GF-D8 (cell line): Measurements from ENCODE around the gene EIF5AL1.
"Not testable (repeated sequence)": the region's sequence is repeated elsewhere in the genome, so short reads cannot be mapped to it uniquely, and the experiment has no call there.

ENCODE experiments used
- DNase-seq: peaks from one replicate; lab custom pipeline; 2025; lab: John Stamatoyannopoulos, UW

Gene EIF5AL1

DNA sequence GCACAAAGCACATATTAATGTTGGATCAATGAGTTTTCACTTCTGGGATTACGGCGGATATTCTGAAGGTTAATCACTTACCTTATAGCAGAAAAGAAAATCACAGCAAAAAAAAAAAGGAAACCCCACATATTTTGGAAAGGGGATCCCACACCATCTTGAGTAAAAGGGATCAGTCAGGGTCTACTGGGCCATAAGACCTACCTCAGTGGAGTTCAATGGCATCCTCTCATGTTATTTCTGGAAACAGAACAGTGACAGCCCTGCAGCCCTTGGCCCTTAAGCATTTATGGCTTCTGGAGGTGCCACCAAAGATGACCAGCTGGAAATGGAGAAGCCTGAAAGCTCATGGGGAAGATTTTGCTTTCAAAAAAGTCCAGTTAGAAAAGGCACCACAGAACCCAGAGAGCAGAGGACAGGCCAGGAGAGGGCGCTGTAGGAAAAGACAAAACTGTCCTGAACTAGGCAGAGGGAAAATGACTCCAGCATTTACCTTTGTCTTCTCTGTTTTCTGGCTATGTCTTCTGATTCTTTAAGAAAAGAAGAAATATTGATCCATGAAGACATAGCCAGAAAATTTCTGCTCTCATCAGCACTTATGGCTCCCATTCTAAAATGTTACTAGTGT, 2.9 kb upstream of the EIF5AL1 start:
- not testable (repeated sequence) for DNase-seq

- DNase-seq = not testable (repeated sequence)
These were observed 2.3 kb upstream of the EIF5AL1 start for GRCh38 chr10:79509934-79510508.

DNA sequence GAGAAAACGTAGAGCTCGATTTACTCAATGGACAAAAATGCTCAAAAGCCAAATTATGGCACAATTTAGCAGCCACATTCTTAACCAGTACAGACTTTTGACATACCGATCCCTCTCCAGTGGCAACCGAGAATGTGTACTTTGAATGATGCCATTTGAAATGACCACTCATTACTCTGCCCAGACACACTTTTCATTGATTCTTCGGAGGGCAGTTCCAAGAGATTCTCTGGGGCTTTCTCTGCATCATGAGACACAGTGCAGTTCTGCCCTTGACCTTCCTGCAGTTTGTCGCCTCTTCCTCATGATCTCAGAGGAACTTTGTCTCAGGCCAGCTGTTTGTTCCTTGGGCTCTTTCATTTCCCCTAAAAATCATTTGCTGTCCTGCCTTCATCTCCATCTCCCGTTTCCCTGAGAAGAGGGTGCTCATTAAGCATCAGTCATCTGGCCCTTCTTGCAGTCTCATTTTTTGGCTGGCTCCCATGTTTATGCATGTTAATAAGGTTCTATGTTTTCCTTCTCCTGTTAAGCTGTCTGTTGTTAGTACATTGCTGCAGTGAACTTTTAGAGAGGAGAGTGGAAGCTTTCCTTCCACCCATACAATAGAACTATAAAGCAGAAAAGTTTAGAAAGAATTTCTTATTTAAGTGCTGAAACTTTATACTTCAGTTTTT, 4.3 kb downstream of the EIF5AL1 start:
- DNase-seq = not testable (repeated sequence)

DNA sequence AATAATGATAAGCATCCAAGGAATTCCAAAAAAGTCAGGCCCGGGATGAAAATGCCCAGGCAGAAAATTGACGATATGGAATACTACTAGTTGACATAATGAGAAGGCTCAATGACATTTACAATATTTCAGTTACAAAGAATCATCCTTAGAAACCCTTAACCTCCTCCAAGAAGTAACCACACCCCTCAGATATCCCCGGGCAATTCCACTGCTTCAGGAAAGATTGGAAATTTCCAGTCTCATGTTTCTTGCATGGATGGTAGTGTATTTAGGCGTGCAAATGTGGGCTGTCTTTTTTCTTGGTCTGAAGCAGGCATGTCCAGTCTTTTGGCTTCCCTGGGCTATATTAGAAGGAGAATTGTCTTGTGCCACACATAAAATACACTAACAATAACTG, 5.2 kb downstream of the EIF5AL1 start:
- not testable (repeated sequence) for DNase-seq

GRCh38 chr10:79521751-79522150, 9.4 kb downstream of the EIF5AL1 start:
- not testable (repeated sequence) for DNase-seq

DNA sequence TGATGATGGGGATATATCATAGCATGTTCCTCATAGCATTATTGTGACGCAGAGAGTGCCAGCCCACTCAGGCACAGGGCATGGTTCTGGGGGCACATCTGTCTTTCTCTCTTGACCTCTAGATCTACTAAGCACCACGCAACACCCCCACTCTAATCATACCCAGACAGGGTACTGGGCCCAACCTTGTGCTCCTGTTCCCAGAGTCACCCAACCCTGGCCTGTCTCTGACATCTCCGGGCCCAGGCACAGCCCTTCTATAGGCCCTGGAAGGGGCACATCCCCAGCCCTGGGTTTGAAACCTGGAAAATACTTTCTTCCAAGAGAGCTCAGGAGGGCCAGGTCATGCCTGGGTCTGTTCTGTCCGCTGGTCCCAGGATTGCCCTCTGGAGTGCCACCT, 10.1 kb downstream of the EIF5AL1 start:
- not testable (repeated sequence) for DNase-seq

- not testable (repeated sequence) for DNase-seq
These were observed 11.0 kb downstream of the EIF5AL1 start for GRCh38 chr10:79523157-79523853.

DNA sequence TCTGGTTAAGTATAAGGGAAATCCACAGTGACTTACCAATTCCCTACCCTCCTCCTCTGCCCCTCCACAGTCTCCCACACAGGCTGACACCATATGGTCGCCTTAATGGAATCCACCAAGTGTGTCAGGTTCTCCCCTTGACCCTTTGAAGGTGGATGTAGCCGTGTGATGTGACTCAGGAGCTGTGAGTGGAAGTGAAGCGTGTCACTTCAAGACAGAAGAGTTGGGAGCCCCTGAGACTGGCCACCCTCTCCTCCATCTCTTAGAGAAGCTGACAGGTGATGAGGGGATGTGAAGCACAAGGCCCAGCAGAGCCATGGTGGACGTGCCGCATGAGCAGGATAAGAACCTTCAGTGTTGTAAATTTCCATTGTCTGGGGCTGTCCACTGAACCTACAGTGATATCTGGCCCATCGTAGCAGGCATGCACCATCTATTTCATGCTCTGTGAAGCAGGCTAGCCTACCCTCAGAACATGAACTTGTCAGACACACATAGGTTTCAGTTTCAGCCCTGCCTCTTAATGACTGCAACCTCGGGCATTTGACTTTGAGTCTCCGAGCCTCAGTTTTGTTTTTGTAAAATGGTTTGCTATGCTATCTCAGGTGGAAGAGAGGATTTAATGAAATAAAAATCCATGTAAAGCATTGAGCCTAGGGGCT, 12.8 kb downstream of the EIF5AL1 start:
- not testable (repeated sequence) for DNase-seq

DNA sequence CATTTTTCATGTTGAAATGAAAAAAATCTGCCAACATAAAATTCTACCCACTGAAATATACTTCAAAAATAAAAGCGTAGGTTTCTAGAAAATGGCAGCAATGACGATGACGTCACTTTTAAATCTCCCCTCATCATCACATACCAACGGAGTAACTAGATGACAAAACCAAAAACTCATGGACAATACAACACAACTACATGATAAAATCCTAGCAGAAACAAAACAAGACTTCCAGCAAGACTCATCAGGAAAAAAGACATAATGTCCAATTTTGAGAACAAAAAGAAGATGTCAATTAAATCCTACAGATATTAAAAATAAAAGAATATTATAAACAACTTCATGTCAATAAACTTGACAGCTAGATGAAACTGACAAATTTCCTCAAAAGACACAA, 15.9 kb downstream of the EIF5AL1 start:
- not testable (repeated sequence) for DNase-seq

DNA sequence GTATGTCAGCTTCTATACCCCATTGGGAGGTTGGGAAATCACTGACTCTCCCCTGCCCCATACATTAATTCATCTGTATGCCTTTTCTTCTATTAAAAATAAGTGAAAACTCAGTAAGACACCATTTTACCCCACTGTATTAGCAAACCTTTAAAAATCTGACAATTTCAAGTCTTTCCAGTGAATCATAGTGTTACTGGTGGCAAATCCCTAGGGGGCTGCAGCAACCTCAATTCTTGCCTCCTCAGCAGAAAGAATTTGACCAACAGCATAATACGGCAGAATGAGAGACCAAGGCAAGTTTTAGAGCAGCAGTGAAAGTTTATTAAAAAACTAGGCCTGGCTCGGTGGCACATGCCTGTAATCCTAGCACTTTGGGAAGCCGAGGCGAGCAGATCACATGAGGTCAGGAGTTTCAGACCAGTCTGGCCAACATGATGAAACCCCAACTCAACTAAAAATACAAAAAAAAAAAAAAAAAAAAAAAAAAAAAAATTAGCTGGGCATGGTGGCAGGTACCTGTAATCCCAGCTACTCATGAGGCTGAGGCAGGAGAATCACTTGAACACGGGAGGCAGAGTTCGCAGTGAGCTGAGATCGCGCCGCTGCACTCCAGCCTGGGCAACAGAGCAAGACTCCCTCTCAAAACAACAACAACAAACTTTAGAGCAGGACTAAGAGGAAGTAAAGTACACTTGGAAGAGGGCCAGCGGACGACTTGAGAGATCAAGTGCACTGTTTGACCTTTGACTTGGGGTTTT, 21.0 kb downstream of the EIF5AL1 start:
- DNase-seq = not testable (repeated sequence)

DNA sequence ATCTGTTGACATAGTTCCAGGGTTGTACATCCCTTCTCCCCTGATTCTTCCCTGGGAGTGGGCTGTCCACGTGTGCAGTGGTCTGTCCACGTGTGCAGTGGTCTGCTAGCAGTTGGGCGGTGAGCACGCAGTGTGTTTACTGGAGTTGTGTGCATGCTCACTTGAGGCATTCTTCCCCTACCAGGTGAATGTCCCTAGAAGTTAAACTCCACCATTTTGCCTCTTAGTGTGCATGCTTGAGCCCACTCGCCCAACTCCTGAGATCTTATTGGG, 21.5 kb downstream of the EIF5AL1 start:
- not testable (repeated sequence) for DNase-seq

GRCh38 chr10:79538311-79538710, 26.0 kb downstream of the EIF5AL1 start:
- DNase-seq = not testable (repeated sequence)

- DNase-seq = not testable (repeated sequence)
These were observed 28.6 kb downstream of the EIF5AL1 start for GRCh38 chr10:79540930-79541329.

DNA sequence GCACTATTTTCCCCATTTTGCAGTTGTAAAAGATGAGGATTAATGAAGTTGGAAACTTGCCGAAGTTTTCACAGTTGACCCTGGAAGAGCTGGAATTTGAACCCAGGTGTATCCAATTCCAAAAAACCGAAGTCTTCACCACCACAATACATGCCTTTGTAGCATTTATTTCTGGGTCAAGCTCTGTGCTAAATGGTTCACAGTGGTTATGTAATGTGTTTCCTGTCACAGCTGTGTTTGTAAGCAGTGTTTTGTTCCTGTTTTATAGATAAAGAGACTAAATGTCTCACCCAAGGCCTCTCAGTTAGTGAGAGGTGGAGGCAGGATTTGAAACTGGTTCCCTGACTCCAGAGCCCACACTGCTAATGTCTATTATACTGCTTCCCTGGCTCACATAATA, 30.3 kb downstream of the EIF5AL1 start:
- peak; percentile 23 for DNase-seq

DNA sequence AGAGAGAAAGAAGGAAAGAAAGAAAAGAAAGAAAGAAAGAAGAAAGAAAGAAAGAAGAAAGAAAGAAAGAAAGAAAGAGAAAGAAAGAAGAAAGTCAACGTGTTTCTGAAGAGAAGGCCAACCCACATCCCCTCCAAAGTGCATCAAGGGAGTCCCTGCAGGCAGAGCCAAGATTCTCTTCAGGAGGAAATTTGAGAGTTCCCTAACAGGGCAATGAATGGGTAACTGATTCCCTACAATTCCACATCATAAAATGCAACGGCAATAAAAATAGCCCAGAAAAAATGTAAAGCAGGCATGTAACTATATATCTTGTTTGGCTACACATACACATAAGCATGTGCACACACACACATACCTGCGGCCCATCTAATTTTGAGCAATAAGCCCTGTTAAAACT, 32.1 kb downstream of the EIF5AL1 start:
- not testable (repeated sequence) for DNase-seq

- not testable (repeated sequence) for DNase-seq
These were observed 32.8 kb downstream of the EIF5AL1 start for GRCh38 chr10:79544926-79545659.

DNA sequence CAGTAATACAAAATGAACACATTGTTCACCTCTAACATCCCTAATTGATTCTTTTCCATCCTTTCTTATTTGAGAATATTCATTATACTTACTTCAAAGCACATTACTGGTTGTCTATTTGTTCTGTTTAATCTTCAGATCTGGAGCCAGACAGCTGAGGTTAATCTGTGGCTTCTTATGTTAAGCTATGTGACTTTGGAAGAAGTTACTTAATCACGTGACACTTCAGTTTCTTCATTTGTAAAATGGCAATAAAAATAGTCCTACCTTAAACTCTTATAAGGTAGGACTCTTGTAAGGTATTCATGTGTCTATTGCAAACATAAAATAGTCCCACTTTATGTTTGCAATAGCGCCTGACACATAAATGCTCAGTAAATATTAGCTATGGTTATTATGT, 34.8 kb downstream of the EIF5AL1 start:
- DNase-seq = not testable (repeated sequence)

GRCh38 chr10:79547973-79548372, 35.6 kb downstream of the EIF5AL1 start:
- no peak for DNase-seq

- no peak for DNase-seq
These were observed 39.8 kb downstream of the EIF5AL1 start for GRCh38 chr10:79552143-79552542.

- no peak for DNase-seq
These were observed 43.3 kb downstream of the EIF5AL1 start for GRCh38 chr10:79555354-79556309.
